ENCODE results near the gene EIPR1.
A peak's percentile ranks its signal among the peaks of the same experiment; 100 is the strongest.

Gene EIPR1

GRCh38 chr2:3198119-3198518 is 179.5 kb downstream of the EIPR1 start:
- Mint-ChIP-seq H3K4me1 (peaks cover 6% of the 10 kb centered on the region), H3K27ac (peak overlapping the region; percentile 69), H3K36me3 (peaks cover 74% of the 10 kb centered on the region), H3K9me3 (no peaks in the 10 kb centered on the region), H3K27me3 (no peaks in the 10 kb centered on the region), H3K4me3 (no peak overlapping the region)
- peak; percentile 61 for ATAC-seq

GRCh38 chr2:3197308-3197707 is 180.3 kb downstream of the EIPR1 start:
- Mint-ChIP-seq H3K4me3 (no peak overlapping the region), H3K27me3 (no peaks in the 10 kb centered on the region), H3K9me3 (no peaks in the 10 kb centered on the region), H3K4me1 (peaks cover 6% of the 10 kb centered on the region), H3K36me3 (peaks cover 79% of the 10 kb centered on the region), H3K27ac (no peak overlapping the region)
- no peak for ATAC-seq

GRCh38 chr2:3196716-3197115 is 180.9 kb downstream of the EIPR1 start:
- H3K36me3 Mint-ChIP-seq = peaks cover 84% of the 10 kb centered on the region
- no peaks in the 10 kb centered on the region for H3K27me3 Mint-ChIP-seq
- H3K27ac Mint-ChIP-seq = peak overlapping the region; percentile 46
- no peaks in the 10 kb centered on the region for H3K9me3 Mint-ChIP-seq
- H3K4me3 Mint-ChIP-seq = no peak overlapping the region
- peaks cover 6% of the 10 kb centered on the region for H3K4me1 Mint-ChIP-seq
- no peak for ATAC-seq

DNA sequence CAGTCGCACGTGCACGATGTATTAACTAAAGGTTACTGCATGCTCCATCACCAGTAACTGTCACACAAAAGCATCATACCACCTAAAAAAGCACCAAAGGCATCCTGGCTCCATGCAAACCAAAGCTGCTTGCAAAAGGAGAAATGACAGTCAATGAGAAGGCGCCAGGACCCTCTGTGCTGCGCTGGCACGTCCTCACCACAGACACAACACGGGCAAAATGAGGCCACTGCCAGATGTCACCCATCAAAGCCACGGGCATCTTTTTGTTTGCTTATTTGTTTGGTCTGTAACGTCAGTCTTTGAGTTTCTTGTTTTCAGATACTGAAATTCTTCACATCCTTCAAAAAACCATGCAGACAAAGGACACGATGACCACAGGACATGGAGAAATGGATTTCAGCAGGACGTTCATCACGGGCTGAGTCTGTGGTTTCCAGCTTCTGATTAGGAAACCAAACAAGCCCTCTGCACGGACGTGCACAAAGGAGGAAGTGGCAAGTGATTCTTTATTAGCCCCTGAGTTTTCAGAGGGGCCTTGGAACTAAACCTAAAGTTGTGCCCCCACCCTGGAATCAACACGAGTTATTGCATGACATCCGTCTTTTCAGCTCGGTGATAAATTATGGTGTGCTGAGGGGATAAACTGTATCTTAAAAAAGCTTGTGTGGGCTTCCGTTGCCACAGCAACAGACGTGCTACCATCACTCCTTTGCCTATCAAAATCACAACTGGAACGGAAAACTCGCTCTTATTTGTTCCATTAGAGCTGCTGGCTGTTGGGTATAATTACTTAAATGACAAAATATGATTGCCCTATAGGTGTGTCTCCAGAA is 181.8 kb downstream of the EIPR1 start:
- Mint-ChIP-seq H3K4me1 (peaks cover 6% of the 10 kb centered on the region), H3K36me3 (peaks cover 84% of the 10 kb centered on the region), H3K27ac (peak overlapping the region; percentile 46), H3K4me3 (no peak overlapping the region), H3K27me3 (no peaks in the 10 kb centered on the region), H3K9me3 (no peaks in the 10 kb centered on the region)
- ATAC-seq = no peak

GRCh38 chr2:3194828-3195227 is 182.8 kb downstream of the EIPR1 start:
- no peaks in the 10 kb centered on the region for H3K27me3 Mint-ChIP-seq
- H3K4me1 Mint-ChIP-seq = peaks cover 6% of the 10 kb centered on the region
- no peak overlapping the region for H3K4me3 Mint-ChIP-seq
- no peak overlapping the region for H3K27ac Mint-ChIP-seq
- no peak for ATAC-seq
- no peaks in the 10 kb centered on the region for H3K9me3 Mint-ChIP-seq
- H3K36me3 Mint-ChIP-seq = peaks cover 85% of the 10 kb centered on the region

DNA sequence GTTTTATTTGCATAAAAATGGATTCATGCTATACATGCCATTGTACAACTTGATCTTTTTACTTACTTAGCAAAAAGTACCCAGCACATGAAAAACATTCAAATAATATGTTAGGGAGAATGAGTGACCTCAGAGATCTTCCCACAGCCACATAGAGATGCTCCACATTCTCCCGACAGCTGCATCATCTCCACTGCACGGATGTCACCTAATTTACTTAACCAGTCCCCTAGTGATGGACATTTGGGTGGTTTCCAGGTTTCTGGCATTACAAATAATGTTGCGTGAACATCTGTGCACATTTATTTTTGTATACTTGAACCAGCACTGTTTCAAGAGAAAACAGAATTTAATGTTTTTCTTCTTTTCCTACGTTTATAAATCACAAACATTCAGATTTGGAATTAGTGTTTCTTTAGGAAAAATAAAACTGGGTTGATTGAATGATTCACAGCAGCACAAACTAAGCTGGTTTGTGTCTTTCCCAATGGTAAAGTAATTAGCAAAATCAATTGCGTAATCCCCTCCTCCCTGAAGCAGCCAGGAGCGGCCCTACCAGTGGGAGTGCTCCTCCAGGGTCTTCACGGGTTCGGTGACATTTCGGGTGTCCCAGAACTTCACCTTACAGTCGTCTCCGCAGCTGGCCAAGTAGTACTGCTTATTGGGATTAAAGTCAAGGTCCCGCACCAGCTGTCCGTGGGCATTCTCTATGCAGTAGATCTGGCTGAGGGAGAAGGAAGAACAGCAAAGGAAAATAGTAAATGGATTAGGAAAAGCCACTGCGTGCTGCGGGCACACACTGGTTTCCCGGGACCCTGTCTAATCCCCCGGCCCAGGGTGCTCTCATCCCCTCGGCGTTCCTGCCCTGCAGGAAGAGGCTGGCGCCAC is 183.9 kb downstream of the EIPR1 start:
- no peak for ATAC-seq
- Mint-ChIP-seq H3K27me3 (no peaks in the 10 kb centered on the region), H3K27ac (no peak overlapping the region), H3K4me1 (peaks cover 6% of the 10 kb centered on the region), H3K9me3 (no peaks in the 10 kb centered on the region), H3K4me3 (no peak overlapping the region), H3K36me3 (peaks cover 88% of the 10 kb centered on the region)

GRCh38 chr2:3192920-3193319 is 184.7 kb downstream of the EIPR1 start:
- peaks cover 90% of the 10 kb centered on the region for H3K36me3 Mint-ChIP-seq
- H3K4me1 Mint-ChIP-seq = no peaks in the 10 kb centered on the region
- no peak overlapping the region for H3K4me3 Mint-ChIP-seq
- ATAC-seq = no peak
- no peaks in the 10 kb centered on the region for H3K27me3 Mint-ChIP-seq
- H3K9me3 Mint-ChIP-seq = no peaks in the 10 kb centered on the region
- no peak overlapping the region for H3K27ac Mint-ChIP-seq

DNA sequence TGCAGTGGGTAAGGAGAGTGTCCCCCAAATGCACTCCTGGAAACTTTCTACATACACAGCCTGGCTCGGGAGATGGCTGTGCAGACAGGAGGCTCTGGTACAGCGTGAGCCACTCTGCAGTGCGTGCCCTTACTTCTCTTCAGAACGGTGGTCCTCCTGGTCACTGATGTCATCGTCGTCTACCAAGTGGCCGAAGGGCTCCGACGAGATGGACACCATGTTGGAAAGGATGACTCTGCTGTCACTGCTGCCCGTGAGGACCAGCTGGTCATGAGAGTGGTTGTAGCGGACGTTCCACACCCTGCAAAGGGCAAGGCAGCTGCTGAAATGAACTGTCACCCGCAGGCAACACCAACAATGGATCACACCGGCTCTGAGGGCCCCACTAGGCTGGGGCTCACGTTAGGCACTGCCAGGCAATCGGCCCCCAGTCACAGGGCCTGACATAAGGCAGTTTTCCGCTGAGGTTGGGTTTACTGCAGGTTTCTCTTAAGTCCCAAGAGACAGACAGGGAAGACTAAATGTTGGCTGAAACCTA is 185.3 kb downstream of the EIPR1 start:
- ATAC-seq = no peak
- Mint-ChIP-seq H3K27ac (no peak overlapping the region), H3K9me3 (no peaks in the 10 kb centered on the region), H3K4me3 (no peak overlapping the region), H3K27me3 (no peaks in the 10 kb centered on the region), H3K4me1 (no peaks in the 10 kb centered on the region), H3K36me3 (peaks cover 88% of the 10 kb centered on the region)

GRCh38 chr2:3189961-3190360 is 187.7 kb downstream of the EIPR1 start:
- H3K27me3 Mint-ChIP-seq = no peaks in the 10 kb centered on the region
- no peaks in the 10 kb centered on the region for H3K9me3 Mint-ChIP-seq
- H3K4me1 Mint-ChIP-seq = no peaks in the 10 kb centered on the region
- H3K4me3 Mint-ChIP-seq = no peak overlapping the region
- H3K27ac Mint-ChIP-seq = no peak overlapping the region
- peaks cover 90% of the 10 kb centered on the region for H3K36me3 Mint-ChIP-seq
- ATAC-seq = peak; percentile 52

DNA sequence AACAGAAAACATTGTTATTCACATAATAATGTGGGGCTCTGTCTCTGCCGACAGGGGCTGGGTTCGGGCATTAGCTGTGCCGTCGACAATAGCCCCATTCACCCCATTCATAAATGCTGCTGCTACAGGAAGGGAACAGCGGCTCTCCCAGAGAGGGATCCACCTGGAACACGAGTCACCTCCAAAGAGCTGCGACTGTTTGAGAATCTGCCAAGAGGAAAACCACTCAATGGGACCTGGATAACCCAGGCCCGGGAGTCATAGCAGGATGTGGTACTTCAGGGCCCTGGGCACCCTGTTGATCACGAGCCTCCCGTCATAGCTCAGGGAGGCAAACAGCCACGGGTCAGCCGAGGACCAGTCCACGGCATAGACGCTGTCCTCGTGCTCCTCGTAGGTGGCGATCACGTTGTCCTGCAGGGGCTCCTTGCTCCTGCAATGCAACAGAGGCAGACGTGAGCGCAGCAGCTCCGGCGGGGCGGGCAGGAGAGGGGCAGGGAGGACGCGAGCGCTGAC is 188.5 kb downstream of the EIPR1 start:
- no peak overlapping the region for H3K4me3 Mint-ChIP-seq
- H3K4me1 Mint-ChIP-seq = no peaks in the 10 kb centered on the region
- no peaks in the 10 kb centered on the region for H3K9me3 Mint-ChIP-seq
- no peaks in the 10 kb centered on the region for H3K27me3 Mint-ChIP-seq
- no peak for ATAC-seq
- H3K27ac Mint-ChIP-seq = no peak overlapping the region
- peaks cover 83% of the 10 kb centered on the region for H3K36me3 Mint-ChIP-seq

DNA sequence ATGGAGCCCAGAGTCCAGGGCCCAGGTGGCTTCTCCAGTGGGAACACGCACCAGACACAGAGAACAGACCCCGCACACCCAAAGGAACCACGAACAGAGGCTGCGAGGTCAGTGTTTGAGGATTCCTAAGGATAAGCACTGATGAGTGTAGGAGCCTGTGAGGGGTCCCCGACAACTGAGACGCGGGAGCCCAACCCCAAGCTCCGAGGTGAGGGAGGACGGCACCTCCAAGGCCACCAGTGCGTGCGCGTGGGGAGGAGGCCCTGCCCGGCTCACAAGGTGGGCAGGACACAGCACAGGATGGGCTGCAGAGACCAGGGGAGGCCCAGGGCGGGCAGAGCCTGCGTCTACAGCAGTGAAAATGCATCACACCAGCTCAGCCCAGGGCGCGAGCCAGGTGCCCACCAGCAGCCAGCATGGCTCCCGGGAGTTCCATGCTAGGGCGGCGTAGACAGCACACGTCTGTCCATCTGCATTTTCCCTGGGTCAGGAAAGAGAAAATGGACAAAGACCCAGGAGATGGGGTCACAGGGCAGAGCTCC is 189.1 kb downstream of the EIPR1 start:
- Mint-ChIP-seq H3K27me3 (no peaks in the 10 kb centered on the region), H3K4me3 (no peak overlapping the region), H3K27ac (no peak overlapping the region), H3K36me3 (peaks cover 83% of the 10 kb centered on the region), H3K9me3 (peaks cover under 1% of the 10 kb centered on the region), H3K4me1 (no peaks in the 10 kb centered on the region)
- ATAC-seq = no peak

DNA sequence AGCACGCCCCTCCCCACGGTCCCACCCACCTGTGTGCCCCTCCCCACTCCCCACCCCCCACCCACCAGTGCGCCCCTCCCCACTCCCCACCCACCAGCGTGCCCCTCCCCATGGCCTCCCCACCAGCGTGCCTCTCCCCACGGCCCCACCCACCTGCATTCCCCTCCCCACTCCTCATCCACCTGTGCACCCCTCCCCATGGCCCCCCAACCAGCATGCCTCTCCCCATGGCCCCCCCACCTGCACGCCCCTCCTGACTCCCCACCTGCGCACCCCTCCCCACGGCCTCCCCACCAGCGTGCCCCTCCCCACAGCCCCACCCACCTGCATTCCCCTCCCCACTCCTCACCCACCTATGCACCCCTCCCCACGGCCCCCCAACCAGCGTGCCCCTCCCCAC is 190.2 kb downstream of the EIPR1 start:
- Mint-ChIP-seq H3K27me3 (no peaks in the 10 kb centered on the region), H3K27ac (no peak overlapping the region), H3K9me3 (peaks cover 6% of the 10 kb centered on the region), H3K4me3 (no peak overlapping the region), H3K36me3 (peaks cover 82% of the 10 kb centered on the region), H3K4me1 (no peaks in the 10 kb centered on the region)
- ATAC-seq = peak; percentile 60

- H3K36me3 Mint-ChIP-seq = peaks cover 78% of the 10 kb centered on the region
- H3K27me3 Mint-ChIP-seq = no peaks in the 10 kb centered on the region
- H3K27ac Mint-ChIP-seq = no peak overlapping the region
- H3K9me3 Mint-ChIP-seq = peaks cover 6% of the 10 kb centered on the region
- ATAC-seq = no peak
- H3K4me1 Mint-ChIP-seq = no peaks in the 10 kb centered on the region
- H3K4me3 Mint-ChIP-seq = no peak overlapping the region
Measured at GRCh38 chr2:3186766-3187165, 190.9 kb downstream of the EIPR1 start.

DNA sequence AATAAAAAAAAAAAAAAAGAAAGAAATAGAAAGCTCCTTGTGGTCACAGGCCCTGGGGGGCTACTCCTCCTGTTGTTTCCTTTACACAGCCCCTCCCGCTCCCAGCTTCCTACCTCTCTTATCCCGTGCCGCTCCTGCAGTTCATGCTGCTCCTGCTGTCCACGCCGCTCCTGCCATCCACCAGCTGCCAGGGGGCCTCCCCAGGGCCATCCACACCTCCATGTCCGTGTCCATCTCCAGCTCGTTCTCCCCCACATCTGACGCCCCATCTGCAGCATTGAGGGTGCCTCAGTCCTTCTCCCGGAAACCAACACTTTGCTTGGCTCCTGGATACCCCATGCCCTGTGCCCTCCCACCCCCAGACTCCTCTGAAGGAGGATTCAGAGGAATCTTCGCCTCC is 191.7 kb downstream of the EIPR1 start:
- Mint-ChIP-seq H3K27ac (no peak overlapping the region), H3K36me3 (peaks cover 77% of the 10 kb centered on the region), H3K4me3 (no peak overlapping the region), H3K27me3 (no peaks in the 10 kb centered on the region), H3K4me1 (no peaks in the 10 kb centered on the region), H3K9me3 (peaks cover 6% of the 10 kb centered on the region)
- ATAC-seq = no peak

GRCh38 chr2:3185256-3185655 is 192.4 kb downstream of the EIPR1 start:
- H3K27ac Mint-ChIP-seq = no peak overlapping the region
- H3K4me1 Mint-ChIP-seq = no peaks in the 10 kb centered on the region
- peaks cover 8% of the 10 kb centered on the region for H3K9me3 Mint-ChIP-seq
- peaks cover 71% of the 10 kb centered on the region for H3K36me3 Mint-ChIP-seq
- no peaks in the 10 kb centered on the region for H3K27me3 Mint-ChIP-seq
- ATAC-seq = no peak
- H3K4me3 Mint-ChIP-seq = no peak overlapping the region

Data from stimulated activated memory B cell treated with anti-CD40 and anti-IgM and Interleukin-4, amounts not matched to agents 10 μg/mL and 1 μg/mL and 100 μg/mL, for 72 hours (primary cell).